NAMALWA (cell line): Measurements from ENCODE around the gene WDR81.
"Not testable (repeated sequence)": the region's sequence is repeated elsewhere in the genome, so short reads cannot be mapped to it uniquely, and the experiment has no call there.

Experiments
- DNase-seq: peaks from one replicate; pipeline ENCODE4 v3.0.0-alpha.2; 2015; ENCODE audit warnings: low spot score

Gene WDR81

DNA sequence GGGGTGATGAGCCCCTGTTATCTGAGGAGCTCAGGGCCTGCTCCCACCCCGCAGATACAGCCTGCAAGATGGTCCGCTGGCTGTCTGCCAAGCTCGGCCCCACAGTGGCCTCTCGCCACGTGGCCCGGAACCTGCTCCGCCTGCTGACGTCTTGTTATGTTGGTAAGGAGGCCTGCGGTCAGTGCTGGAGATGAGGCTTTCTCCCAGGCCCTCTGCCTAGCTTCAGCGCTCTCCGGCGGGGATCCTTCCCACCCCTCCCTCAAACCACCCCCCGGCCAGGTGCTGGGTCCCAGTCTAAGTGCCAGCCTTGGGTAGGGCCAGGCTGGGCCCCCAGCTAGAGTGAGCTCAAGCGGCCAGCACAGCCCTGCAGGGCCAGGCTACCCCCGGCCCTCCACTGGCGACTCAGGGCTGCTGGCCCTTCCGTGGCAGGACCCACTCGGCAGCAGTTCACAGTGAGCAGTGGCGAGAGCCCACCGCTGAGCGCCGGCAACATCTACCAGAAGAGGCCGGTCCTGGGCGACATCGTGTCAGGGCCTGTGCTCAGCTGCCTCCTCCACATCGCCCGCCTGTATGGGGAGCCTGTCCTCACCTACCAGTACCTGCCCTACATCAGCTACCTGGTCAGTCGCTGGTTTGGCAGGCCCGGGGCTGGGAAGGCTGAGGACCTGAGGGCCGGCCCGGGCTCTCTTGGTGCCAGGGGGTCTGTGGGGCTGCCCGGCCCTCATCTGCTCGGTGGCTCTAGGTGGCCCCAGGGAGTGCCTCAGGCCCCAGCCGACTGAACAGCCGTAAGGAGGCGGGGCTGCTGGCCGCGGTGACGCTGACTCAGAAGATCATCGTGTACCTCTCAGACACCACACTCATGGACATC lies 6.1 kb downstream of the WDR81 start:
- DNase-seq: no peak

DNA sequence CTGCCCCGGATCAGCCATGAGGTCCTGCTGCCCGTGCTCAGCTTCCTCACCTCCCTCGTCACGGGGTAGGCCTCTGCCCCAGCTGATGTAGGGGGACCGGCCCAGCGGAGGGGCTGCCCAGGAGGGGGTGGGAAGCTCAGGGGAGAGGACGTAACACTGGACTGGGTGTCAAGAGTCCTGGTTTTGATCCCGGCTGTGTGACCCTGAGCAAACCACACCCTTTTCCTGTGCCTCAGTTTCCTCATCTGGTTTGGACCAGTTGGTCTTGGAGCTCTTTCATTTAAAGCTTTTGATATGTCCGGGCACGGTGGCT lies 6.6 kb downstream of the WDR81 start:
- no peak for DNase-seq

DNA sequence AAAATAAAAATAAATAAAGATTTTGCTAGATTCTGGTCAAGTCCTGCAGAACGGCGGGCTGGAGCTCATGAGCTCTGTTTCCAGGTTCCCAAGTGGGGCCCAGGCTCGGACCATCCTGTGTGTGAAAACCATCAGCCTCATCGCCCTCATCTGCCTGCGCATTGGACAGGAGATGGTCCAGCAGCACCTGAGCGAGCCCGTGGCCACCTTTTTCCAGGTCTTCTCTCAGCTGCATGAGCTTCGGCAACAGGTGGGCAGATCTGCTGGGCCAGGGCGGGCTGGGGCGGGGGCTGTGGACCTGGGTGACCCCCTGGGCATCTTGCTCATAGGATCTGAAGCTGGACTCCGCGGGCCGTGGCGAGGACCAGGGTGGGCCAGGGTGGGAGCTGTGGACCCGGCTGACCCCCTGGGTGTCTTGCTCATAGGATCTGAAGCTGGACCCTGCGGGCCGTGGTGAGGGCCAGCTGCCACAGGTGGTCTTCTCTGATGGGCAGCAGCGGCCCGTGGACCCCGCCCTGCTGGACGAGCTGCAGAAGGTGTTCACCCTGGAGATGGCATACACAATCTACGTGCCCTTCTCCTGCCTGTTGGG lies 7.8 kb downstream of the WDR81 start:
- no peak for DNase-seq

DNA sequence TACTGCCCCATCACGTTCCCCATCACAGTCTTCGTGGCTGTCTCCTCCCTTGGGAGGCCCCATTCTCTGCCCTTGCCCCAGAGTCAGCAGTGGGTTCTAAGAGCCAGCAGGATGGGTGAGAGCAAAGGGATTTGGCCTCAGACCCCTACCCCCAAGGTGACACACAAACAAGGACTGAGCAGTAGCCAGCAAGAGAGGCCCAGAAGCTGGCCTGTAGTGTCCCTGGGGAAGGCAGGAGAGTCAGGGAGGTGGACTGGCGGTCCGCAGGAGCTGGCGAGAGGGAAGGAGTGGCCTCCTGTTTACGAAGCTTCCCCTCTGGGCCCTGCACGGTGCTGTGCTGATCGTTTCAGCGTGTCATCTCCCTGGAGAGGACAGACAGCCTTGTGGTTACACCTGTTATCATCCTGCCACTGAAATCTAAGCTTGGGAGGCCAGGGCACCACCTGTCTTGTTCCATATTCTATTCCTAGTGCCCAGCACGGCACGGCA lies 8.4 kb downstream of the WDR81 start:
- no peak for DNase-seq

DNA sequence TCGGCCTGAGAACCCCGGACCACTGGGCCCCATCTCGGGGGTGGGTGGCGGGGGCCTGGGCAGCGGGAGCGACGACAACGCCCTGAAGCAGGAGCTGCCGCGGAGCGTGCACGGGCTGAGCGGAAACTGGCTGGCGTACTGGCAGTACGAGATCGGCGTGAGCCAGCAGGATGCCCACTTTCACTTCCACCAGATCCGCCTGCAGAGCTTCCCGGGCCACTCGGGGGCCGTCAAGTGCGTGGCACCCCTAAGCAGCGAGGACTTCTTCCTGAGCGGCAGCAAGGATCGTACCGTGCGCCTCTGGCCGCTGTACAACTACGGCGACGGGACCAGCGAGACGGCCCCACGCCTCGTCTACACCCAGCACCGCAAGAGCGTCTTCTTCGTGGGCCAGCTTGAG lies 9.3 kb downstream of the WDR81 start:
- no peak for DNase-seq

DNA sequence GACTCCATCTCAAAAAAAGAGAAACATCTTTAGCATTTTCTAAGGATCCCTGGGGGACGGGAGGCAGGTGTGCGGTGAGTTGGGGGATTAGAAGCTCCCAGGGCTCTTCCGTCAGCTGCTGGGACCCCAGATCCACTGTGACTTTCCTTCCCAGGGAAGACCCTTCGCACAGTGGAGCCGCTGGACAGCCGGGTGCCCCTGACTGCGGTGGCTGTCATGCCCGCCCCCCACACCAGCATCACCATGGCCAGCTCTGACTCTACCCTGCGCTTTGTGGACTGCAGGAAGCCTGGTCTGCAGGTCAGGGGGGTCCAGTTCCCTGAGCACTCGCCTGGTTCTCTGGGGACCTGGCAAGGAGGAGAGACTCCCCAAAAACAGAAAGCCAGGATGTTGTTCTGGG lies 10.9 kb downstream of the WDR81 start:
- DNase-seq: no peak

DNA sequence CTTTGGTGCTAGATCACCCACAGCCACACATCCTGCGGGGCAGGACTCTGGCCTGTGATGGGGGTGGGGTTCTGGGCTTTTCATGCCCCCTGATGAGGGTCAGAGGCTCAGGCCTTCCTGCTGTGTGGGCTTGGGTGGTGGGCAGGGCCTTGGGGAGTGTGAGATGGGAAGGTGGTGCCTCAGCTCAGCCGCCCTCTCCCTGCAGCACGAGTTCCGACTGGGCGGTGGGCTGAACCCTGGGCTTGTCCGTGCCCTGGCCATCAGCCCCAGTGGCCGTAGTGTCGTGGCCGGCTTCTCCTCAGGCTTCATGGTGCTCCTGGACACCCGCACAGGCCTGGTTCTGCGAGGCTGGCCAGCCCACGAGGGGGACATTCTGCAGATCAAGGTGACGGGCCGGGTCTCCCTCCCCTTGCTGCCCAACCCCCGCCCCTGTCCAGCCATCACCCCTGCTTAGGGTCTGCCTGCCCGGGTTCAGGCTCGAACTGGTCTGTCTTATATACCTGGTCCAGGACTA lies 11.4 kb downstream of the WDR81 start:
- DNase-seq: no peak

DNA sequence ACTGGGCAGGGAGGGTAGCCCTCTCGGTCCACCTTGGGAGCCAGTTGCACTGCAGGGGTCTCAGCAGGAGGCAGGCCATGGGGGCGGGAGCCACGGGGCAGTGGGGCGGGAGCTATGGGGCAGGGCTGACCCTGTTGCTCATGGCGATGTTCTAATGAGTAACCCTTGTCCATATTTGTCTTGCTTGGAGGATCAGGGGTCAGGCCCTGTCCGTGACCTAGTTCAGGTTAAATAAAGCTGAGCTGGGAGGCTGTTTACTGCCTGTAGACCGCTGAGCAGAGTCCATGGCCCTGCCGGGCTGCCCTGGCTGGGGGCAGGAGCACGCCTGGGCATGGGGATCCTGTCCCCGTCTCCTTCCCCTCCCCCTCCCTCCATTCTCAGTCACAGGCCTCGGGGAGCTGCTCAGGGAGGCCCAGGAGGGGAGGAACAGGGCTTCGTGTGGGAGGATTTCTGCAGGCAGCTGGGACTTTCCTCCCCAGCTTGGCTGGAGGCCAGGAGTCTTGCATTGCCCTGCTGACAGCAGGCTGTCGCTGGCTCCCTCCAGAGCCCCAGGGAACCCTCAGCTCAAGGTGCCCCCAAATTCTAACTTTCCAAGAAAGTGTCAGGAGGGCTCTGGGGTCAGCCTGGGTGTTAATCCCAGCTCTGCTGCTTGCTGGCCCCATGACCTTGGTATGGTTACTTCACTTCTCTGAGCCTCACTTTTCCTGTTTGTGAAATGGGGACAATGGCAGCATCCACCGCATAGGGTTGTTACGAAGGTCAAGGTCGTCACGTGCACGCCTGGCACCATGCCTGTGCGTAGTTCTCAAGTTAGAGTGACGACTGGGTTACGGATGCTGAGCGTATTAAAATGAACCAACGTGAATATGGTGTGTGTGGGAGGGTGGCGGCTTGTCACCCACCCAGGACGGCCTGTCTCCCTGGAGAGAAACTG lies 12.1 kb downstream of the WDR81 start:
- peak; percentile 34 for DNase-seq

DNA sequence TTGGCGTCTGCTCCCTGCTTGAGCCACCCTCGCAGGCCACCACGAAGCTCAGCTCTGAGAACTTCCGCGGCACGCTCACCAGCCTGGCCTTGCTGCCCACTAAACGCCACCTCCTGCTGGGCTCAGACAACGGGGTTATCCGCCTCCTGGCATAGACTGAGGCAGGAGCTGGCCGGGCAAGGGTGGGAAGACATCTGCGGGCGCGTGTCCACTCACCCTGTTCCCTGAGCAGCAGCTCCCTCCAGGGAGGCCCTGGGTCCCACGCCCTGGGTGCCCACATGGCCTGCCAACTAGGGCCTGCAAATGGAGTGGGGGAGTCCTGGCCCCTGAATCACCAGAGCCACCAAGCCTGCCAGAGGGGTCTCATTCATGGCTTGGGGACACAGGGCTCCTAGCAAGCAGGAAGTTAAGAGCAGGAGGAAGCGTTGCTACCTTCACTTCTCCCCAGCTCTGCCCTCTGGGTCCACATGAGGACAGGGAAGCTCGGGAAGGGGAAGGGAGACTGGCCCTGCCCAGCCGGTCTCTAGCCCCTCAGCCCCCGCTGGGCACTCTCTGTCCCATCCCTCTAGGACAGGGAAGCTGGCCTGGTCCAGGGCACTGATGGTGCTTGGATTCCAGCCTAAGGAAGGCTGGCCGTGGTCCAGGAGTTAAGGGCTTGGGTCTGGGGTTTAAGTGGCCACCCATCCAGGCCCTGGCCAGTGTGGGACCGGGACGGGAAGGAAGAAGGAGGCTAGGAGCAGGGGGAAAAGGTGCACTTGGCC lies 13.2 kb downstream of the WDR81 start:
- no peak for DNase-seq

DNA sequence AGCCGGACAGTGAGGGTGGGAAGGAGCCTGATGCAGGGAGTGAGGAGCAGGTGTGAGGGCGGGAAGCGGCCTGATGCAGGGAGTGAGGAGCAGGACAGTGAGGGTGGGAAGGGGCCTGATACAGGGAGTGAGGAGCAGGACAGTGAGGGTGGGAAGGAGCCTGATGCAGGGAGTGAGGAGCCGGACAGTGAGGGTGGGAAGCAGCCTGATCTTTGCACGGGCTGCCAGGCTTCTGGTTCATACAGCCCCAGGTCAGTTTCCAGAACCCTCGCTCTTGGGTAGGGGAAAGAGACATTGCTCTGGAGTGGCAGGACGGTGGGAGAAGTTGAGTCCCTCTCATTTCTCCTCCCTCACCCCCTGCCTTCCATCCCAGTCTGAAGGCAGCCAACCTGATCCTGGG lies 17.4 kb downstream of the WDR81 start:
- not testable (repeated sequence) for DNase-seq

DNA sequence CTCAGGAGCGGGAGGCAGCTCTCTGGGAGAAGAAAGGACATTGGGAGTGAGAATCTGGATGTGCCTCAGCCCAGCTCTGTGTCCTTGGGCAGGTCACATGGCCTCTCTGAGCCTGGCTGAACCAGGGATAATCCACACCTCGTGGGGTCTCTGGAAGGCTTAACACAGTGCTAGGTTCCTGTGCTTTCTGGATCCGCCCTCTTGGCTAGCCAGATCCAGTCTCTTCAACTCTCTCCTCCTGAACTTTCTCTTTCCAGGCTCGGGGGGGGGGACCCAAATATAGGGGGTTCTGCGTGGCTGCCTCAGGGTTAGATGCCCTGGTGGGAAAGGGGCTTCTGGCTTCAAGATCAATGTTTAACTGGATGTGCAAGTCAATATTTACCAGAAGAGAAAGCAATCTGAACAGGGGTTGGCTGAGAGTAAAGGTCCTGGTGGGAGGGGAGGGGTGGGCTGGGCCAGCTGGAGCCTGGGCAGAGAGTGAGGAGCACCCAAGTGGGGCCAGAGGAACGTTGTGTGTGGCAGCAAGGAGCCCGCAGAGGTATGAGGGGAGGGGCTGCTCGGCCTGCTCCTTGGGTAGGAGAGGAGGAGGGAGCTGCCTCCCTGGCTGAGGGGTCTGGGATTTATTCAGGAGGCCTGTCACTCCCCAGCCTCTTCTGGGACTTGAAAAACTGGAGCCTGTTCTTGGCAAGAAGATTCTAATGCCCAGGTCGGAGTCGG lies 18.0 kb downstream of the WDR81 start, which contains the start of gene SERPINF2:
Gene SERPINF2 (plus strand): TSS at position 501 of the 717 bp plus-strand sequence. CDS start 2,125 bp downstream, outside the sequence.
- DNase-seq: no peak

DNA sequence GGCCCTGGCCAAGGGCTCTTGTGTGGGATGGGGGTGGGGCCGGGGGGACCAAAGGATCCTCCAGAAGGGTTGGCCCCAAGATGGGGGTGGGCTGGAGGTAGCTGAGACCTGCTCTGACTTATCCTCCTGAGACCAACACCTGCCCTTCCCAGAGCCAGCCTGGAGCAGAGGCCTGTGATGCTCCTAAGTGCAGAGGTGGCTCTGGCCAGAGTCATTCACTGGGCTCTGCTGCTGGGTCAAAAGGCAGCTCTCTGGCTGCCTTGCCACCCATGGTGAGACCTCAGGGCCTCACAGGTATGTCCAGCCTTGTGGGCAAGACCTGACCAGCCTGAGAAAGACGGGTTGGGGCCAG lies 18.6 kb downstream of the WDR81 start:
- DNase-seq: no peak

DNA sequence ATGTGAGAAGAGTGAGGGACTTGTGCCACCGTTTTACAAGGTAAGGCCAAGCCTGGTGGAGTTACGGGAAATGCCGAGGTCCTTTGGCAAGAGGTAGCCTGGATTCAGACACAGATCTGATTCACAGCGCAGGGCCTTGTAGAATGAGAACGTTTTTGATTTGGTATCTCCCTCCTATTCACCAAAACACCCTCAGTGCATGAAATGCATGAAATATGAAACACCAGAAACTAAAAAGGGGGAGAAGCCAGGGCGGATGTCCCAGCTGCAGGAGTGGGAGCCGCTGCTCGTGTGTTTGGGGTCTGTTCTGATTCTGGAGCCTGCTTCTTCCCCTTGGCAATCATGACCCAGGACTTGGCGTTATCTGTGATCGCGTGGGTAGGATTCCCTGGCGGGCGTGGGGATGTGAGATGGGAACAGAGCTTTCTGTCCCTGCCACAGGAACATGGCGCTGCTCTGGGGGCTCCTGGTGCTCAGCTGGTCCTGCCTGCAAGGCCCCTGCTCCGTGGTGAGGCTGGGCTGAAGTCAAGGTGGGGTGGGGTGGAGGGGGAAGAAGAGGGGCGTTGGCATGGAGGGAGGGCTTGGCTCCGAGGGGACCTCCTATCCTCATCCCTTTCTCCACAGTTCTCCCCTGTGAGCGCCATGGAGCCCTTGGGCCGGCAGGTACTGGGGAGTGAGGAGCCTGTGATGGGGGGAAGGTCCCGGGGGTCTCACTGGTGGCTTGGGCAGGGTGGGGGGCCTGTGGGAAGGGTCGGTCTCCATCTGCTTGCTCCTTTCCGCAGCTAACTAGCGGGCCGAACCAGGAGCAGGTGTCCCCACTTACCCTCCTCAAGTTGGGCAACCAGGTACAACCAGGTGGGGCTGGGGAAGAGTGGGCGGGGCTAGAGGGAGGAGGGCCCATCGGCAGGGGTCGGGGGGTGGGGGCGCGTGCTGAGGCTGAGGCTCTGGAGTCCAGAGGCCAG lies 20.3 kb downstream of the WDR81 start:
- no peak for DNase-seq

DNA sequence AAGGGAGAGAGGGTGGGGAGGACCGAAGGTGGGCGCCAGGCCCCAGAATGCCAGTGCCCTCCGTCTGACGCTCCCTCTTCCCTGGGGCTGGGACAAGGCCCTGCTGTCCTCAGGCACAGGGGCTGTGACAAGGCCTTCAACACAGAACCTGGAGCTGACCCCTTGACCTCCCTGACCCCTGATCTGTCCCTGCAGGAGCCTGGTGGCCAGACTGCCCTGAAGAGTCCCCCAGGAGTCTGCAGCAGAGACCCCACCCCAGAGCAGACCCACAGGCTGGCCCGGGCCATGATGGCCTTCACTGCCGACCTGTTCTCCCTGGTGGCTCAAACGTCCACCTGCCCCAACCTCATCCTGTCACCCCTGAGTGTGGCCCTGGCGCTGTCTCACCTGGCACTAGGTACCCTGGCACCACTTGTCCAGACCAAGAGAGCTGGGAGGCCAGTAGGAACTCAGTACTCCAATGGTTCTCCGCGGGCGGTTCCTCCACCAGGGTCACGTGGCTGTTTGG lies 21.1 kb downstream of the WDR81 start:
- DNase-seq: no peak

DNA sequence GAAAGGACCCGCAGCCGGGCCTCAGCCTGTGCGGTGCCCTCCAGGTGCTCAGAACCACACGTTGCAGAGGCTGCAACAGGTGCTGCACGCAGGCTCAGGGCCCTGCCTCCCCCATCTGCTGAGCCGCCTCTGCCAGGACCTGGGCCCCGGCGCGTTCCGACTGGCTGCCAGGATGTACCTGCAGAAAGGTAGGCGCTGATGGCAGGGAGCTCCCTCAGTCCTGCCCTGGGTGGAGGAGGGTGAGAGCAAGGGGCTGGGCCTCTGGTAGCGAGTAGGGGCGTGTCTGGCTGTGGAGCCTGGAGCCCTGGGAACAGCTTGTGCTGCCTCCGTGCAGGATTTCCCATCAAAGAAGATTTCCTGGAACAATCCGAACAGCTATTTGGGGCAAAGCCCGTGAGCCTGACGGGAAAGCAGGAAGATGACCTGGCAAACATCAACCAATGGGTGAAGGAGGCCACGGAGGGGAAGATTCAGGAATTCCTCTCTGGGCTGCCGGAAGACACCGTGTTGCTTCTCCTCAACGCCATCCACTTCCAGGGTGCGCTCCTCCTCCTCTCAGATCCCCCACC lies 22.6 kb downstream of the WDR81 start:
- no peak for DNase-seq

DNA sequence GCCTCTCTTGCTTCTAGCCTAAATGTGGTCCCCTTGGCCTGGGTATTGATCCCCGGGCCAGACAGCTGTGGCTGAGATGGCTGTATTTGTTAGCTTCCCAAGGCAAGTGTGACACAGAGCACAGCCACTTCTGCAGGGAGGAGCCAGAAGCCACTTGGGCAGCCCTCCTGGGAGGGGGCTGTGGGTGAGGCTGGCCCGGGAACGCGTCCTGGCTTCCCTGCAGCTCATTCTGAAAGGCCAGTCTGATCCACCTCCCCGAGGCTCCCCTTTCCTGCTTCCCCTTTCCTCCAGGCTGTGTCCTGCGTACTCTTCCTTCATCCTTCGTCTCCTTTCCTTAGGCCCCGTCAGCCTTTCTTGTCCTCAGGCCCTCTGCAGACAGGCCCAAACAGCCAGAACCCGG lies 26.1 kb downstream of the WDR81 start:
- no peak for DNase-seq

DNA sequence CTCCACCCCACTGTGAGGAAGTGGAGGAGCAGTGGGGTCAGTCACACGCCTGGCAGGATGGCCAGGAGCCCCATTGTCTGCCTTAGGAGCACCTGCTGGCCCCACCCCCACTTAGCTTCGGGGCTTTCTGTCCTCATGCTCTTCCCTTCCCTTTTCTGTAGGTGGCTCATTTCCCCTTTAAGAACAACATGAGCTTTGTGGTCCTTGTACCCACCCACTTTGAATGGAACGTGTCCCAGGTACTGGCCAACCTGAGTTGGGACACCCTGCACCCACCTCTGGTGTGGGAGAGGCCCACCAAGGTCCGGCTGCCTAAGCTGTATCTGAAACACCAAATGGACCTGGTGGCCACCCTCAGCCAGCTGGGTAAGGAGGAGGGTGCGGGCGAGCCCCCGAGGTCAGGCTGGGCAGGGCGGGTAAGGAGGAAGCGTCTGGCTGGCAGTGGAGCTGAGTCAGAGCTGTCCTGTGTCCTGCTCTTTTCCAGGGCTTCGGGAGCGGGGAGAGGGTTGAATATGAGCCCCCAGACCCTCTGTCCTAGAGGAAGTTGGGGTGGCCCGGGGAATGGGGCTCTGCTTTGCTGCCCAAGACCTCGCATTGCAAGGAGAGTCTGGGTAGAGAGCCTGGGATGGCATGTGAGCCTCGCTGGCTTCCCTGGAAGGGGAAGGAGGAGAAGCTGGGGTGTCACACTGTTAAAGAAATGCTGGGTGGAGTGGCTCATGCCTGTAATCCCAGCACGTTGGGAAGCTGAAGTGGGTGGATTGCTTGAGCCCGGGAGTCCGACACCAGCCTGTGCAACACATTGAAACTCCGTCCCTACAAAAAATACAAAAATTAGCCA lies 28.1 kb downstream of the WDR81 start:
- no peak for DNase-seq

DNA sequence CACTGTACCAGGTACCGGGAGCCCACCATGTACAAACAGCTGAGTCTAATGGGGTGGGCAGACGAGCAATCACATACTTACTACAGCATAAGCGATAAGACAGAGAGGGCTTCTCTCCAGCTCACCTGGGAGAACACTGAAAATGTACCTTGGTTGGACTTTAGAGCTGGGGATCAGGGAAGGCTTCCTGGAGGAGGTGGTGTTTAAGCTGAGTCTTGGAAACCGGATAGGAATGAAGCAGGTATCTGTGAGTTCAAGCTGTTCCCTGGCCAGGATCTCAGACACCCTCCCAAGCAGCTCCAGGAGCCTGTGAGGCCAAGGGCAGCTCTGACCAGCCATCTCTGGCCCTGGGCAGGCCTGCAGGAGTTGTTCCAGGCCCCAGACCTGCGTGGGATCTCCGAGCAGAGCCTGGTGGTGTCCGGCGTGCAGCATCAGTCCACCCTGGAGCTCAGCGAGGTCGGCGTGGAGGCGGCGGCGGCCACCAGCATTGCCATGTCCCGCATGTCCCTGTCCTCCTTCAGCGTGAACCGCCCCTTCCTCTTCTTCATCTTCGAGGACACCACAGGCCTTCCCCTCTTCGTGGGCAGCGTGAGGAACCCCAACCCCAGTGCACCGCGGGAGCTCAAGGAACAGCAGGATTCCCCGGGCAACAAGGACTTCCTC lies 29.4 kb downstream of the WDR81 start:
- no peak for DNase-seq
